ENCODE results near the gene RHBDL2. TPM values are rescaled to one million over a fixed set of nuclear protein-coding genes. Genes with fewer than 3 reads are reported as not detected.

Gene RHBDL2
- total RNA-seq, 6 experiments from 2014 or later = 0.11 to 1.2 (median 0.51) TPM

- Mint-ChIP-seq H3K9me3 (no peaks in the 10 kb centered on the region), H3K27ac (no peak overlapping the region), H3K27me3 (ENCODE audit: insufficient read depth) (peaks cover 1% of the 10 kb centered on the region; the same call in 1 of the 2 replicates), H3K4me3 (no peak overlapping the region), H3K4me1 (ENCODE audit: low read depth) (0 out of 2 replicates have a peak, but pooled peaks cover 6% of the 10 kb centered on the region), H3K36me3 (ENCODE audit: low read depth) (no peaks in the 10 kb centered on the region)
- no peak for DNase-seq
- TF ChIP-seq CTCF (IDR thresholded peaks at IDR 0.05) = no peak
These were observed 15.5 kb downstream of the RHBDL2 start for GRCh38 chr1:38926091-38926490.

- Mint-ChIP-seq H3K27ac (no peak overlapping the region), H3K36me3 (ENCODE audit: low read depth) (no peaks in the 10 kb centered on the region), H3K4me1 (ENCODE audit: low read depth) (0 out of 2 replicates have a peak, but pooled peaks cover 6% of the 10 kb centered on the region), H3K4me3 (no peak overlapping the region), H3K27me3 (ENCODE audit: insufficient read depth) (peaks cover 1% of the 10 kb centered on the region; the same call in 1 of the 2 replicates), H3K9me3 (no peaks in the 10 kb centered on the region)
- no peak for DNase-seq
- no peak for TF ChIP-seq CTCF (IDR thresholded peaks at IDR 0.05)
These were observed 16.2 kb downstream of the RHBDL2 start for GRCh38 chr1:38925391-38925790.

GRCh38 chr1:38923607-38924006 is 18.0 kb downstream of the RHBDL2 start:
- no peaks in the 10 kb centered on the region for H3K36me3 Mint-ChIP-seq (ENCODE audit: low read depth)
- H3K4me3 Mint-ChIP-seq = no peak overlapping the region
- peaks cover 1% of the 10 kb centered on the region; the same call in 1 of the 2 replicates for H3K27me3 Mint-ChIP-seq (ENCODE audit: insufficient read depth)
- H3K27ac Mint-ChIP-seq = no peak overlapping the region
- no peak for DNase-seq
- TF ChIP-seq CTCF (IDR thresholded peaks at IDR 0.05) = no peak
- H3K9me3 Mint-ChIP-seq = no peaks in the 10 kb centered on the region
- H3K4me1 Mint-ChIP-seq (ENCODE audit: low read depth) = no peaks in the 10 kb centered on the region

GRCh38 chr1:38919130-38919529 is 22.5 kb downstream of the RHBDL2 start:
- no peak for DNase-seq
- H3K9me3 Mint-ChIP-seq = no peaks in the 10 kb centered on the region
- no peak overlapping the region for H3K27ac Mint-ChIP-seq
- H3K4me1 Mint-ChIP-seq (ENCODE audit: low read depth) = no peaks in the 10 kb centered on the region
- no peak for TF ChIP-seq CTCF (IDR thresholded peaks at IDR 0.05)
- no peaks in the 10 kb centered on the region for H3K36me3 Mint-ChIP-seq (ENCODE audit: low read depth)
- H3K4me3 Mint-ChIP-seq = no peak overlapping the region
- H3K27me3 Mint-ChIP-seq (ENCODE audit: insufficient read depth) = peaks cover 1% of the 10 kb centered on the region; the same call in 1 of the 2 replicates

- no peak for TF ChIP-seq CTCF (IDR thresholded peaks at IDR 0.05)
- DNase-seq = no peak
- Mint-ChIP-seq H3K27me3 (ENCODE audit: insufficient read depth) (peaks cover 1% of the 10 kb centered on the region; the same call in 1 of the 2 replicates), H3K36me3 (ENCODE audit: low read depth) (no peaks in the 10 kb centered on the region), H3K4me3 (no peak overlapping the region), H3K4me1 (ENCODE audit: low read depth) (no peaks in the 10 kb centered on the region), H3K27ac (no peak overlapping the region), H3K9me3 (no peaks in the 10 kb centered on the region)
These were observed 23.1 kb downstream of the RHBDL2 start for GRCh38 chr1:38918568-38918967.

GRCh38 chr1:38917772-38918171 is 23.9 kb downstream of the RHBDL2 start:
- DNase-seq = no peak
- H3K4me1 Mint-ChIP-seq (ENCODE audit: low read depth) = no peaks in the 10 kb centered on the region
- no peaks in the 10 kb centered on the region for H3K36me3 Mint-ChIP-seq (ENCODE audit: low read depth)
- no peaks in the 10 kb centered on the region for H3K27me3 Mint-ChIP-seq (ENCODE audit: insufficient read depth)
- no peaks in the 10 kb centered on the region for H3K9me3 Mint-ChIP-seq
- no peak overlapping the region for H3K4me3 Mint-ChIP-seq
- H3K27ac Mint-ChIP-seq = no peak overlapping the region
- TF ChIP-seq CTCF (IDR thresholded peaks at IDR 0.05) = no peak

Data from HFFc6 (cell line).